ENCODE measurements around the gene PIM2.
A peak's percentile ranks its signal among the peaks of the same experiment; 100 is the strongest.

The PIM2 gene

DNA sequence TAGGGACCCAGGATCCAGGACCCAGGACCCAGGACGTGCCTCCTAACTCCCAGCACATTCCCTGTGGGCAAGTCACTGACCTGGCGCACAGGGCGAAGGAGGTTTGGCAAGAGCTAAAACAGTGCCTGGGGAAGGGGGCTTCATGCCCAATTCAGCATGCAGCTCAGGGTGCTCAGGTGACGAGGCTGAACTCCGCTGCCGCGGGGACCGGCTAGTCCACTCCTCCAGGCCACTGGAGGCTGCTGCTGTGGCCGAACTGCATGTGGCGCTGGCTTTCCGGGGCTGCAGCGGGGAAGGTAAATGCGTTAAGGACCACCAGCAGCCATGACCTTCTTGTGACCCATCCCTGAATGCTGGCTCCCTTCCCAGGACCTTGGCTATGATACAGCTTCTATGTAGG lies 4.9 kb upstream of the PIM2 start:
- TF ChIP-seq, protein P1, sequence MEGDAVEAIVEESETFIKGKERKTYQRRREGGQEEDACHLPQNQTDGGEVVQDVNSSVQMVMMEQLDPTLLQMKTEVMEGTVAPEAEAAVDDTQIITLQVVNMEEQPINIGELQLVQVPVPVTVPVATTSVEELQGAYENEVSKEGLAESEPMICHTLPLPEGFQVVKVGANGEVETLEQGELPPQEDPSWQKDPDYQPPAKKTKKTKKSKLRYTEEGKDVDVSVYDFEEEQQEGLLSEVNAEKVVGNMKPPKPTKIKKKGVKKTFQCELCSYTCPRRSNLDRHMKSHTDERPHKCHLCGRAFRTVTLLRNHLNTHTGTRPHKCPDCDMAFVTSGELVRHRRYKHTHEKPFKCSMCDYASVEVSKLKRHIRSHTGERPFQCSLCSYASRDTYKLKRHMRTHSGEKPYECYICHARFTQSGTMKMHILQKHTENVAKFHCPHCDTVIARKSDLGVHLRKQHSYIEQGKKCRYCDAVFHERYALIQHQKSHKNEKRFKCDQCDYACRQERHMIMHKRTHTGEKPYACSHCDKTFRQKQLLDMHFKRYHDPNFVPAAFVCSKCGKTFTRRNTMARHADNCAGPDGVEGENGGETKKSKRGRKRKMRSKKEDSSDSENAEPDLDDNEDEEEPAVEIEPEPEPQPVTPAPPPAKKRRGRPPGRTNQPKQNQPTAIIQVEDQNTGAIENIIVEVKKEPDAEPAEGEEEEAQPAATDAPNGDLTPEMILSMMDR (IDR thresholded peaks at IDR 0.05; ENCODE audit: low read depth, low read length, missing control alignments): no peak
- in situ Hi-C loops (cut with HindIII; ENCODE audit: low sequenced_read_pairs): no loop called here
- H3K4me3 ChIP-seq (ENCODE audit: low read depth, low read length): no peak overlapping the region
- no peak for DNase-seq (ENCODE audit: low read depth)

DNA sequence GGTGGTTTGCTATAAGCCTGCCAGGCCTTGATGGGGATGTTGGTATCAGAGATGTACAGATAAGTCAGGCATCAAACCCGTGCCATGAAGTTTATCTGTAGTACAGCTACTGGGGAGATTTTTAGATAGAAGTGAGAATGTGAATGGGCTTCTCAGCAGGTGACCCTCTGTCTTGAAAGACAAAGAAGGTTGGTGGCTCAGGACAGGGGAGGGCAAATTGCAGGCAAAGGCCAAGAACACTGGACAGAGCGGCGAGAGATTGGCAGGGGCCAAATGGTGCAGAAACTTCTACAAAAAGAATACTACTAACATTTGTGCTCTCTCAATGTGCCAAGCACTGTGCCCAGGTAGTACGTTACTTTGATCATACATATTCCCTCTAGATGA lies 1.9 kb upstream of the PIM2 start:
- TF ChIP-seq, protein P1 (IDR thresholded peaks at IDR 0.05; ENCODE audit: low read depth, low read length, missing control alignments): no peak
- H3K4me3 ChIP-seq (ENCODE audit: low read depth, low read length): no peak overlapping the region
- in situ Hi-C loops (cut with HindIII; ENCODE audit: low sequenced_read_pairs): no loop called here
- DNase-seq (ENCODE audit: low read depth): no peak

DNA sequence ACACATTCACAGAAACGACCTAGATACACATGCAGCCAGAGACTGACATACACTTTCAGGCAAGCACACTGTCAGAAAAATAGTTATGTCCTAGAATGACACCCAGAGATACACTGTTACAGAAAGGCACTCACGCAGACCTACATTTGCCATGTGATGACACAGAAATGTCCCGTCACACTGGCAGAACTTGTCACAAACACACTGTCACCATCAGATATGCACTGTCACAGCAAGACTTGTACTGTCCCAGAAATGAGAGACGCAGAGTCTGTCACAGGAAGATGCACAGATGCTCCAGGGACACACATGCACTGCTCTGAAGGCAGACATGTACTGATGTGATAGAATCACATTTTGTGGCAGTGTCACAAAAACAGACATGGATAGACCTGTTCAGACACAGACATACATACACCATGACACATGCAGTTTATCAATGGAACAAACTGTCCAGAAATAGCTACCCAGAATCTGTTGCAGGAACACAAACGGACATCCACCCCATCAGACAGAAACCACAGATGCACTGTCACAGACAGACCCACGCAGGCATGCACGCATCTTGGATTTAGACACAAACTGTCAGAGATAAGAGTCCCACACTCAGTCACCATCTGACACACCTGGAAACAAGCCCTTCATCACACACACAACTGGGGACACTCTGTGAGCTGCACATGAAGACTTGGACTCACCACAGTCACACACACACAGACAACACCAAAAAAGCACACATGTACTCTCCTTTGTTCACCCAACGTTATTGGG lies 1.3 kb upstream of the PIM2 start:
- no peak overlapping the region for H3K4me3 ChIP-seq (ENCODE audit: low read depth, low read length)
- no peak for DNase-seq (ENCODE audit: low read depth)
- TF ChIP-seq, protein P1 (IDR thresholded peaks at IDR 0.05; ENCODE audit: low read depth, low read length, missing control alignments): no peak
- in situ Hi-C loops (cut with HindIII; ENCODE audit: low sequenced_read_pairs): no loop called here

GRCh38 chrX:48919360-48919841 lies 577 bp upstream of the PIM2 start:
- TF ChIP-seq, protein P1 (IDR thresholded peaks at IDR 0.05; ENCODE audit: low read depth, low read length, missing control alignments): no peak
- no peak for DNase-seq (ENCODE audit: low read depth)
- peak overlapping the region; percentile 58 for H3K4me3 ChIP-seq (ENCODE audit: low read depth, low read length)
- in situ Hi-C loops (cut with HindIII; ENCODE audit: low sequenced_read_pairs): no loop called here

- TF ChIP-seq, protein P1 (IDR thresholded peaks at IDR 0.05; ENCODE audit: low read depth, low read length, missing control alignments): no peak
- peak overlapping the region; percentile 58 for H3K4me3 ChIP-seq (ENCODE audit: low read depth, low read length)
- no peak for DNase-seq (ENCODE audit: low read depth)
- in situ Hi-C loops (cut with HindIII; ENCODE audit: low sequenced_read_pairs): no loop called here
Measured at GRCh38 chrX:48918301-48918642, 552 bp downstream of the PIM2 start.

DNA sequence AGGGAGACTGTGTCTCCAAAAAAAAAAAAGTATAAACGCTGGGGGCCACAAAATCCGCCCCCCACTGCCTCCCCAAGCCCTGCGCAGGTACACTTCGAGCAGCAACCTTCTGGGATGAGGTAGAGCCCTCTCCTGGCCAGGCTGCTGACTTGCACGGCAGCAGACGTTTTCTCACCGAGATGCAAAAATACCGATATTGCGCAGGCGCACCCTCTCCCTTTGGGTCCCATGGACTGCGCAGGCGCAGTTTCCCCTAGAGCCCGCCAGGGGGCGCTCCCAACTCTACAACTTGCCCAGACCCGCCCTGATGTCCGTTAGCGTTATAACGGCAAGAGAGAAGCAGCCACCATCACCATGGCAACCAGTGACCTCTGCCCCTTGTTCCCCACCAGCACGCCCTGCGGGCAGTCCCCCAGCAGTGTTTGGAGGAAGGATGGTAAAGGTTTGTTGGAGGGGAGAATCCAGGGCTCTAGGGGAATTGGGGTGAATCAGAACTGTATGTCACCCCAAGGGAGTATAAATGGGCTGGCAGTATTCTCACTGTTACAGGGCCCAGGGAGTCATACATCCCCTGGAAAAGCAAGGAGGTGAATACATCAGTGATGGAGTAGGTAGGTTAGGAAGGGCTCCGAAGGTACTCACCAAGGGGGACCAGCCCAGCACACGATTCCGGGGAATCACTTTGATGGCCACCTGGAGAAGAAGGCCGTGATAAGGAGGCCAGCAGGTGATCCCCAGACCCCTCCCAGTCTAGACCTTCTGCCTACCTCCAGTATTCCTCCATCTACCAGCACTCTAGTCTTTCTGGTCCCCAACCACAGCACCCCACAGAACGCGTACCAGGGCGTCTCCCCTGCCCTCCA lies 1.5 kb downstream of the PIM2 start:
- H3K4me3 ChIP-seq (ENCODE audit: low read depth, low read length): peak overlapping the region; percentile 58
- TF ChIP-seq, protein P1 (IDR thresholded peaks at IDR 0.05; ENCODE audit: low read depth, low read length, missing control alignments): peak; percentile 91
- peak; percentile 65 for DNase-seq (ENCODE audit: low read depth)
- in situ Hi-C loops (cut with HindIII; ENCODE audit: low sequenced_read_pairs): no loop called here
